Embryonic facial prominence (tissue), 1 donor: ENCODE data around the gene OGFRL1.

Experiments
- DNase-seq: peaks from one replicate; pipeline ENCODE4 v3.0.0-alpha.2; 2016; ENCODE audit errors: extremely low spot score

The OGFRL1 gene

DNA sequence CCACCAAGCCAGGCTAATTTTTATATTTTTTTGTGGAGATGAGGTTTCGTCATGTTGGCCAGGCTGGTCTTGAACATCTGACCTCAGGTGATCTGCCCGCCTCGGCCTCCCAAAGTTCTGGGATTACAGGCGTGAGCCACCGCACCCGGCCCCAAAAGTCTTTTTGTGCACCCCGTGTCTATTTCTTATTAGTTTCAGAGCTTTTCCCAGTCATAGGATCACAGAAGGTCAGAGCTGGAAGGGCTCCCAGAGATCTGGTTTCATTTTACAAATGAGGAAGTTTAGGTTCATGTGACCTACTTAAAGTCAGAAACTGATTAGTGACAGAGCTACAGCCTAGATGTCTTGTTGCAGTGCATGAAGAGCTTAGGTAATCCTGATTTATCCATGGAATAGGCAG is 1.6 kb upstream of the OGFRL1 start:
- DNase-seq = no peak

GRCh38 chr6:71287926-71288227 is 734 bp upstream of the OGFRL1 start:
- DNase-seq = no peak

- no peak for DNase-seq
Observed at GRCh38 chr6:71289039-71289801, 609 bp downstream of the OGFRL1 start.

DNA sequence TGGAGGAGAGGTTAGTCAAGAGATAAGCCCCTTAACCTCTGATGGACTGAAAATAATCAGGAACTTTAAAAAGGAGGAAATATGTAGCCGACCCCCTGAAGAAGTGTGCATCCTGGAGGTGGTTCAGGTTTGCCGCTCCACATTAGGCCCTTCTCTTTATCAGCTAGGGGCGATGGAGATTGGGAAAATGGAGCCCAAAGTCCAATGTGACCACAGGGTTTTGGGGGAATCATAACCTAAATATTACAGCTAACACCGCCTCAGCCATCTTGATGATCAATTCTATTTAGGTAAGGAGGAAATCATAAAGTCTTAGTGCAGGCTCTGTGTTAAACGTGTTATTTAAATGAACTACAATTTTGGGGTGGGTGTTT is 1.2 kb downstream of the OGFRL1 start:
- DNase-seq = no peak

GRCh38 chr6:71290611-71291010 is 2.0 kb downstream of the OGFRL1 start:
- DNase-seq = no peak

DNA sequence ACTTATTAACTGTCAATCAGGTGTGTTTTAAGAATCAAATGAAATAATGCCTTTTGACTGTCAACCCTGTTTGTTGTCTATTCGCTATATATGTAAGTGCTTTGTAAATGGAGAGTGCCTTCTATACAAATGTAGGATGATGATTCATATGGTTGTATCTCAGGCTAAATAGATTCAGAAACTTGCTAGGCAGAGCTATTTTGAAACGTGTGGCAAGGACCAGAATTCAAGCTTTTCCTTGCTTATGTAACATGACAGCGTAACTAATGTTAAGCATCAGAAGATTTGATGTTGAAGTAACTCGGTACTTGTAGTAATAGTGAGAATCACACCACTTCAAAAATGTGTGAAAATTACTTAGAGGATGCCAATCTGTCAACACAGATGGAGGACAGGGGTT is 3.4 kb downstream of the OGFRL1 start:
- DNase-seq = no peak

DNA sequence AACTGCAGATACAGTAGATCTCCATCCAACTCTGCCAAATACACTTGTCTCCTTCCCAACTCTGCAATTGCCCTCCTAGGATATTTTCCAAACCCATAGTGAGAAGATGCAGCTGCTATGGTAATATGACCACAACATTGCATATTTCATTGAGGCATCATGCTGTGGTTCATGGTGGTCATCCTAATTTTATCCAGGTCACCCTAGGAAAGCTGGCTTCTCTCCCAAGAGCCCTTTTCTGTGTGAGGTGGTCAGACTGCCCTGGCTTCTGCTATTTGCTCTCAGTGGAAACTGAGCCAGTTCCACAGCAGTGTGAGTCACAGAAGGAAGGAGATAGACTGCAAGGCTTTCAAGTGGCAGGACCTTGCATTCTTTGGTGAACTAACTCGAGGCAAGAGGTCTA is 5.5 kb downstream of the OGFRL1 start:
- DNase-seq = no peak

- DNase-seq = no peak
Observed at GRCh38 chr6:71298459-71298858, 9.8 kb downstream of the OGFRL1 start.

DNA sequence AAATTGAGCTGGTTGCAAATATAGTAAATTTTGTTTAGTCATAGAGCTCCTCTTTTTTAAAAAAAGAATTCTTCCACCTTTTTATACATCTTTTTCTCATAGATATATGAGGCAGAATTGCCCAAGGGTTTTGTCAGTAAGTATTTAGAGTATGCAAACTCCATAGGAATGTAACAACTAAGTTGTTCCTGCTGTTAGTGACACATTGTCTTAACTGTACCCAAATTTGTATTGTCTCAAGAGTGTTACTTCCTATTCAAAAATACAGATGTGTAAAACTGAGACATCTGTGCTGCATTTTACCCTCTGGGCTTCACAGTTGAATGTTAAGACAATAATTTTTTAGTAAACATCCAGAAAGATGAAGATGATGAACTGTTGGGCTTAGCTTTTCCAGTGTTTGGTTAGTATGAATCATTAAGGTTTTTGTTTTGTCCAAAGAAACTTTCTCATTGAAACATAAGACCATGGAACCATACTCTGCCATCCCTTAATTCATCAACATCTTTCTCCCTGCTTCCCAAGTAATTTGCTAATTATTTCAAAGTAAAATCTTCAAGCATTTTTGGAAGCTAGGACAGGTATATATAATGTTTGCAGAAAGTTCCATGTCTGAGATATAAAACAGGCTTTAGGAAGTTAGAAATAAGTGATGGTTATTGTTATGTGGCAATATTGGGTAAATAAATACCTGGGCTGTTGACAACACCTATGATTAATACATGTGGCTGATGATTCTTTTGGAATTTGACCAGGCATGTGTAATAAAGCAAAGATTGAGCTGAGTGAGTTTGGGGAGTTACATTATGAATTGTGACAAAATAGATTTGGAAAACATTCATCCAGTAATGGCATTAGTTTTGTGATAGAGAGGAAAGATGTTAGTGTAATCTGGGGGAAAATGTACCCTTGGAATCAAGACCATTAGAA is 11.2 kb downstream of the OGFRL1 start:
- no peak for DNase-seq

- no peak for DNase-seq
Observed at GRCh38 chr6:71300561-71301168, 12.1 kb downstream of the OGFRL1 start.

- DNase-seq = no peak
Observed at GRCh38 chr6:71301546-71301945, 12.9 kb downstream of the OGFRL1 start.

GRCh38 chr6:71309656-71310055 is 21.0 kb downstream of the OGFRL1 start:
- no peak for DNase-seq

DNA sequence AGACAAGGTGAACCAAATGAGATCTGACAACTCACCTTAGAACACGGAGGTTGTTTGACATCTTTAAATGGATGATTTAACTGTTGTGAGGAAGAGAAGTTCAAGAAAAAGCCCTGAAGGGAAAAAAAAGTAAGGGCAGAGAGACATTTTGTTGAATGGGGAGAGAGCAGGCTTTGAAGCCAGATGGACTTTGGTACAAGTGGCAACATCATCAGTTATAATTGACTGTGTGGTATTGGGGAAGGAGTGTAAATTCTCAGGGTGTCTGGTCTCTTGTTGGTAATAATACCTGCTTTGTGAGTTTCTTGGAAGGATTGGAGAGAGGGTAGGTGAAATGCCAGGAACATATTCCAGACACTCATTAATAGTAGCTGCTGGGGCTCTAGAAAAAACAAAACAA is 21.6 kb downstream of the OGFRL1 start:
- no peak for DNase-seq

- DNase-seq = no peak
Observed at GRCh38 chr6:71312089-71312488, 23.5 kb downstream of the OGFRL1 start.

DNA sequence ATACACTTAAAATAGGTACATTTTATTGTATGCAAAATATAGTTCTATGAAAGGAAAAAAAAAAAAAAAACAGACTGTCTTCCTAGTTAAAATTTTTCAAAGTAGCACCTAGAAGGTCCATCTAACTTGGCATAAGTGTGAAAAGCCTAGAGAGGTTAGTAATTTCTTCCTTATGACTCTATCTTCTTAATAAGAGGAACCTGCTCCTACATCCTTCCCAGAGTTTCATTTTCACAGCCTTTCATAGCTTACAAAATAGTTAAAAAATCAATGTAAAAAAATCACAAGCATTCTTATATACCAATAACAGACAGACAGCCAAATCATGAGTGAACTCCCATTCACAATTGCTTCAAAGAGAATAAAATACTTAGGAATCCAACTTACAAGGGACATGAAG is 28.8 kb downstream of the OGFRL1 start:
- DNase-seq = no peak

DNA sequence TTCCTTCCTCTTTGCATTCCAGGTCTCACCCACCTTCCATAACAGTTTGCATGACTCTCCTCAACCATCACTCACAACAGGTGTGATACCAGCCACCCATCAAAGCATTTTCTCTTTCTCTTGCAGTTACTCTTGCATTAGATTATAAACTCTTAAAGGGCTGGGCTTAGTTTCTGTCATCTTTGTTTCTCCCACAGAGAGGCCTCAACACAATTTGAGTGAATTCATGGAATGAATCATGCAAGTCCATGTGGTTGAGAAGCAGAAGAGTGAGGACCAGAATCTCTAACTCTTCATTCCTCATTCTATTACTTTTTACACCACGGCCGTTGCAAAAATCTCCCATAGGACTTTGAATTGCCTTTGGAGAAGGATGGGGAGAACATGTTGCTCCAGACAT is 31.4 kb downstream of the OGFRL1 start:
- no peak for DNase-seq

DNA sequence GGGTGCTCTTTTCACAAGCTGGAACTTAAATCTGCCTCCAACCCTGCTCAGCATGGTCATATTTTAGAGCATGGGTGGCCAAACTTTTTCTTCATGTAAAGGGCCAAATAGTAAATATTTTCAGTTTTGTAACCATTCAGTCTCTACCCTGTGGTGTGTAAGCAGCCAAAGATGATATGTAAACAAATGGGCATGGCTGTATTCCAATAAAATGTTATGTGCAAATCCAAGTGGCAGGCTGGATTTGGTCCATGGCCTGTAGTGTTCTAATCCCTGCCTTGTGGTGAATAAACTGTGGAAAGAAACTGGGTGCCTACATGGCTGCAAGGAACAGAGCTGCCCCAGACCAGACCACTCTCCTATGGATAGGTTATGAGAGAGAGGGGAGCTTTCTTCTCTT is 32.7 kb downstream of the OGFRL1 start:
- DNase-seq = no peak

GRCh38 chr6:71324194-71324785 is 35.7 kb downstream of the OGFRL1 start:
- DNase-seq = no peak

- DNase-seq = no peak
Observed at GRCh38 chr6:71326611-71327010, 38.0 kb downstream of the OGFRL1 start.

DNA sequence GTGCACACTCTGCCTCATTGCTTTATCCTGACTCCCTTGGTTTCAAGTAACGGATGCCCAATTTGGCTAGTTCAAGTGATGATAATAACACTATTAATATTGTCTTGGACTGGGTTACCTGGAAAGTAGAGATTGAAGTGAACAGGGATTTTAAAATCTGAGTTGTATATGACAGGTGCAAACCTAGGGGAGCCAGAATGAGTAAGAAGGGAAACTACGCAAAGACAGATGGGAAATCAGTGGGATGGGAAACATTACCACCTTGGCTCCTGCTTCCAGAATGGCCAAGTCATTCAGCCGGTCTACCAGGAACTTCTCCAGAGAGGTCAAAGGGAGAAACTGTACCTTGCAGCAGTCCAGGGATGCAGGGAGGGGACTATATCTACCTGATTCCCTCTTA is 41.9 kb downstream of the OGFRL1 start:
- no peak for DNase-seq

DNA sequence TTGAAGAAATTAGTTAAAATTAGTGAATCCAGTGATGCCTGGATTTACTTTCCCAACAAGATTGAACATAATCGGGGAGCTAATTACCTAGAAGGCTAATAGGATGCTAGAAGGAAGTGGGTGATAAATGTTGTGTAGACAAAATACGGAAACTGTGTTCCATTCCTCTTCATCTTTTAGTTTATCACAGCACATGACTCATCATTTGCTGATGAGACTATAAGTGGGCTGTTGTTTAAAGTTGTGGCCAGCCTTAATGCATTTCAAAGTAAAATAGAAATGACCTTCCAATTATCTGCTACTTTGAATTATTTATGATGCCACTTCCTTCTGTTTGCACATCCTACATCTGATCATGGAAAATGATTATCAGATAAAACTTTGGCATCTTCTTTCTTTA is 43.4 kb downstream of the OGFRL1 start:
- no peak for DNase-seq

DNA sequence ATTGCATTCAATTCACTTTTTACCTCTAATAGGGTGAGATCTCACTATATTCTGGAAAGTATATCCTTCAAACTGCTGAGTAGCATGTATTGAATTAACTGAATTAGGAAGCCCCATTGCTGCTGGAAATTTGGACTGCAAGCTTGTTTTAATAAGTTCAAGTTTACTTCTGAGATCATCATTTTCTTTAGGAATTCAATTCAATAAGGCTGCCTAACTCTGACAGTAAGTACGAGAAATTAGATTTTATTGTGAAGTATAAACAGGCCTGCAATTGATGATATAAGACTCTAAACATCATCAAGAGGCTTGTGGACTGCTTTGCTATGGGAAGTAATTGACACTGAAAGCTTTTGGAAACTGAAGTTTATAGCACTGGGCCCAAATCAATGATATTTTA is 44.4 kb downstream of the OGFRL1 start:
- no peak for DNase-seq

GRCh38 chr6:71333697-71334096 is 45.1 kb downstream of the OGFRL1 start:
- DNase-seq = no peak
